B cell (primary cell): ENCODE measurements around the gene PHF19. TPM values are rescaled to one million over a fixed set of nuclear protein-coding genes. Genes with fewer than 3 reads are reported as not detected.

ENCODE experiments used
- ATAC-seq: fragments of 200-7000 bp; cut with Tn5 transposase; one replicate; pipeline ENCODE4 v1.10.0; 2021; ENCODE audit warnings: low read depth, mild to moderate bottlenecking, moderate number of reproducible peaks, moderate library complexity
- CTCF ChIA-PET: fragments of 350-600 bp; sonication (Branson Sonifier 250); formaldehyde crosslinking; loops from one replicate; lab custom pipeline; 2021; ENCODE audit warnings: antibody characterized with exemption, inconsistent platforms; lab: Charles Lee
- POLR2A ChIA-PET: fragments of 350-600 bp; sonication (Branson Sonifier 250); formaldehyde crosslinking; loops from one replicate; lab custom pipeline; 2021; ENCODE audit warnings: antibody characterized with exemption; lab: Charles Lee
- DNase-seq: peaks from one replicate; pipeline ENCODE4 v3.0.0; 2013
- H2AFZ ChIP-seq: 2 replicates; pipeline ENCODE4 v1.6.1; 2012; ENCODE audit warnings: mild to moderate bottlenecking, low read depth, low read length; ENCODE audit not compliant: insufficient read depth, poor library complexity, severe bottlenecking
- H3K27ac ChIP-seq, 2 donors: 1 replicate in 1 of 2; 2 replicates in 1 of 2; pipeline ENCODE4 v1.5.1; 2012 to 2013; ENCODE audit warnings: low read length in 2 of 2, mild to moderate bottlenecking in 2 of 2, moderate library complexity in 1 of 2
- H3K27me3 ChIP-seq, 4 experiments: fragments of 200-600 bp in 1 of 4; sonication (generic) in 1 of 4; replicated peaks in 1 of 4; 1 replicate in 2 of 4; 2 replicates in 2 of 4; pipeline versions ENCODE4 v1.6.1 to v1.7.0; 2013 to 2016; ENCODE audit warnings: low read length in 3 of 4, mild to moderate bottlenecking in 2 of 4, mixed read lengths in 1 of 4, moderate library complexity in 1 of 4; ENCODE audit not compliant: insufficient read depth in 4 of 4, control insufficient read depth in 3 of 4; ENCODE audit errors: control extremely low read depth in 1 of 4
- H3K36me3 ChIP-seq, 2 experiments: replicated peaks in 1 of 2; 1 replicate in 1 of 2; 2 replicates in 1 of 2; pipeline versions ENCODE4 v1.6.1 to v1.7.1; 2013; ENCODE audit warnings: low read length in 1 of 2; ENCODE audit not compliant: insufficient read depth in 2 of 2, control insufficient read depth in 1 of 2; ENCODE audit errors: control extremely low read depth in 1 of 2, extremely low read depth in 1 of 2
- H3K4me1 ChIP-seq, 2 donors: fragments of 200-600 bp in 1 of 2; sonication (generic) in 1 of 2; 1 replicate in 1 of 2; 2 replicates in 1 of 2; pipeline versions ENCODE4 v1.5.1 to v1.6.1; 2013 to 2017; ENCODE audit warnings: low read length in 2 of 2; ENCODE audit not compliant: control insufficient read depth in 2 of 2, insufficient read depth in 2 of 2
- H3K4me2 ChIP-seq: replicated peaks from 2 replicates; pipeline ENCODE3; 2012; ENCODE audit warnings: mild to moderate bottlenecking, low read depth, low read length; ENCODE audit not compliant: poor library complexity, severe bottlenecking
- H3K4me3 ChIP-seq, 5 experiments: fragments of 200-600 bp in 1 of 5; sonication (generic) in 1 of 5; 1 replicate in 3 of 5; 2 replicates in 2 of 5; pipeline versions ENCODE4 v1.5.1 to v1.7.0; 2011 to 2016; ENCODE audit warnings: low read length in 4 of 5, mild to moderate bottlenecking in 4 of 5, low read depth in 2 of 5, control low read depth in 1 of 5, moderate library complexity in 1 of 5; ENCODE audit not compliant: insufficient read depth in 1 of 5; ENCODE audit errors: control extremely low read depth in 1 of 5, extremely low read depth in 1 of 5
- H3K79me2 ChIP-seq: fragments of 200-600 bp; sonication (generic); one replicate; pipeline ENCODE4 v1.6.0; 2016; ENCODE audit warnings: low read length; ENCODE audit not compliant: control insufficient read depth, insufficient read depth
- H3K9ac ChIP-seq: fragments of 200-600 bp; sonication (generic); 2 replicates; pipeline ENCODE4 v1.6.1; 2017; ENCODE audit warnings: mild to moderate bottlenecking, low read length, moderate library complexity
- H3K9me3 ChIP-seq, 3 donors: one replicate each; pipeline versions ENCODE4 v1.6.1 to v1.7.1; 2013; ENCODE audit warnings: low read length in 2 of 3; ENCODE audit not compliant: control insufficient read depth in 2 of 3, insufficient read depth in 1 of 3; ENCODE audit errors: control extremely low read depth in 1 of 3
- H4K20me1 ChIP-seq: 2 replicates; pipeline ENCODE4 v1.6.0; 2012; ENCODE audit warnings: mild to moderate bottlenecking, low read length; ENCODE audit not compliant: insufficient read depth, control insufficient read depth, poor library complexity, severe bottlenecking
- H3K27ac Mint-ChIP-seq: one replicate; pipeline ENCODE4 v1.8.0; 2021; ENCODE audit warnings: mixed read lengths
- H3K27me3 Mint-ChIP-seq: one replicate; pipeline ENCODE4 v1.8.0; 2021; ENCODE audit warnings: mixed read lengths
- H3K4me1 Mint-ChIP-seq: one replicate; pipeline ENCODE4 v1.8.0; 2021; ENCODE audit warnings: mixed read lengths
- H3K4me3 Mint-ChIP-seq: one replicate; pipeline ENCODE4 v1.8.0; 2021; ENCODE audit warnings: mixed read lengths
- H3K9me3 Mint-ChIP-seq: one replicate; pipeline ENCODE4 v1.8.0; 2022; ENCODE audit warnings: mixed read lengths; ENCODE audit not compliant: insufficient read depth
- EZH2 ChIP-seq: IDR thresholded peaks from 2 replicates; pipeline ENCODE4 v1.6.1; 2012; ENCODE audit warnings: borderline replicate concordance, low read depth, mild to moderate bottlenecking, moderate library complexity, low read length; ENCODE audit not compliant: insufficient read depth, poor library complexity, severe bottlenecking
- WGBS: methylation state at CpG from one replicate; pipeline ENCODE4 v1.1.5; 2013; ENCODE audit warnings: missing lambda C conversion rate; ENCODE audit not compliant: insufficient coverage; 5-methylcytosine and 5-hydroxymethylcytosine counted together
- intact Hi-C: fragments of 100-400 bp; cut with micrococcal nuclease; formaldehyde crosslinking; loops from one replicate; pipeline ENCODE4 v1.10.0; 2022
- polyA plus RNA-seq: library from polyadenylated mRNA; depleted of rRNA; stranded (reverse); fragments of >200 nt; gene quantifications from 2 replicates; pipeline ENCODE4 v1.2.3, GENCODE V29; 2012
- total RNA-seq, 2 donors: library from RNA; stranded (reverse); fragments of 120-200 nt in 1 of 2; gene quantifications; 1 replicate in 1 of 2; 2 replicates in 1 of 2; pipeline versions ENCODE4 v1.2.3 to v1.2.4, GENCODE V29; 2013 to 2022
- TF ChIP-seq, protein P1 (sequence below): fragments of 200-600 bp; IDR thresholded peaks from one replicate; pipeline ENCODE4 v1.8.0; 2022; ENCODE audit warnings: antibody characterized with exemption, mild to moderate bottlenecking

The PHF19 gene
- total and polyA plus RNA-seq, 2 donors (not counting 1 experiment from before 2014, with no cell fraction given) = 17.0 to 20.9 TPM

GRCh38 chr9:120820095-120820494 lies 56.9 kb downstream of the PHF19 start:
- DNase-seq (no peak), ATAC-seq (no peak)
- Histone ChIP-seq H3K9me3 (no peaks in the 10 kb centered on the region), H3K9ac (no peak overlapping the region), H3K27me3 (no peaks in the 10 kb centered on the region), H3K4me2 (no peak overlapping the region), H4K20me1 (no peaks in the 10 kb centered on the region), H2AFZ (no peak overlapping the region), H3K36me3 (peaks cover 0 to 53% of the 10 kb centered on the region in 2 experiments), H3K4me1 (no peaks in the 10 kb centered on the region), H3K79me2 (no peaks in the 10 kb centered on the region), H3K27ac (no peak overlapping the region), H3K4me3 (no peak overlapping the region)
- no peaks in the 10 kb centered on the region for H3K4me1 Mint-ChIP-seq
- TF ChIP-seq EZH2 = no peak
- TF ChIP-seq, protein P1, sequence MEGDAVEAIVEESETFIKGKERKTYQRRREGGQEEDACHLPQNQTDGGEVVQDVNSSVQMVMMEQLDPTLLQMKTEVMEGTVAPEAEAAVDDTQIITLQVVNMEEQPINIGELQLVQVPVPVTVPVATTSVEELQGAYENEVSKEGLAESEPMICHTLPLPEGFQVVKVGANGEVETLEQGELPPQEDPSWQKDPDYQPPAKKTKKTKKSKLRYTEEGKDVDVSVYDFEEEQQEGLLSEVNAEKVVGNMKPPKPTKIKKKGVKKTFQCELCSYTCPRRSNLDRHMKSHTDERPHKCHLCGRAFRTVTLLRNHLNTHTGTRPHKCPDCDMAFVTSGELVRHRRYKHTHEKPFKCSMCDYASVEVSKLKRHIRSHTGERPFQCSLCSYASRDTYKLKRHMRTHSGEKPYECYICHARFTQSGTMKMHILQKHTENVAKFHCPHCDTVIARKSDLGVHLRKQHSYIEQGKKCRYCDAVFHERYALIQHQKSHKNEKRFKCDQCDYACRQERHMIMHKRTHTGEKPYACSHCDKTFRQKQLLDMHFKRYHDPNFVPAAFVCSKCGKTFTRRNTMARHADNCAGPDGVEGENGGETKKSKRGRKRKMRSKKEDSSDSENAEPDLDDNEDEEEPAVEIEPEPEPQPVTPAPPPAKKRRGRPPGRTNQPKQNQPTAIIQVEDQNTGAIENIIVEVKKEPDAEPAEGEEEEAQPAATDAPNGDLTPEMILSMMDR = no peak
- ChIA-PET CTCF (no interaction called here), POLR2A (no interaction called here)
- H3K9me3 Mint-ChIP-seq = no peaks in the 10 kb centered on the region
- no peaks in the 10 kb centered on the region for H3K27me3 Mint-ChIP-seq
- intact Hi-C loops = no loop called here
- no peak overlapping the region for H3K4me3 Mint-ChIP-seq
- 100% methylated on average over 2 of the region's 4 CpGs for WGBS
- no peak overlapping the region for H3K27ac Mint-ChIP-seq

- no peak overlapping the region for H3K4me2 ChIP-seq
- no peaks in the 10 kb centered on the region for H4K20me1 ChIP-seq
- H3K79me2 ChIP-seq = no peaks in the 10 kb centered on the region
- DNase-seq (no peak), ATAC-seq (no peak)
- Mint-ChIP-seq H3K9me3 (no peaks in the 10 kb centered on the region), H3K27ac (no peak overlapping the region), H3K4me3 (no peak overlapping the region), H3K4me1 (no peaks in the 10 kb centered on the region), H3K27me3 (no peaks in the 10 kb centered on the region)
- no peak overlapping the region for H3K4me3 ChIP-seq
- no peak overlapping the region for H3K9ac ChIP-seq
- no peaks in the 10 kb centered on the region for H3K9me3 ChIP-seq
- peaks cover 0 to 39% of the 10 kb centered on the region in 2 experiments for H3K36me3 ChIP-seq
- no peak for TF ChIP-seq EZH2
- TF ChIP-seq, protein P1 = no peak
- no peak overlapping the region for H2AFZ ChIP-seq
- POLR2A ChIA-PET = no interaction called here
- H3K27me3 ChIP-seq = no peaks in the 10 kb centered on the region
- H3K4me1 ChIP-seq = no peaks in the 10 kb centered on the region
- CTCF ChIA-PET = no interaction called here
- no CpG with 5 or more reads among the region's 1 CpG for WGBS
- intact Hi-C loops = no loop called here
- H3K27ac ChIP-seq = no peak overlapping the region
These were observed 58.4 kb downstream of the PHF19 start for GRCh38 chr9:120818595-120818994.
